ENCODE data around the gene BBS10.

Gene BBS10

DNA sequence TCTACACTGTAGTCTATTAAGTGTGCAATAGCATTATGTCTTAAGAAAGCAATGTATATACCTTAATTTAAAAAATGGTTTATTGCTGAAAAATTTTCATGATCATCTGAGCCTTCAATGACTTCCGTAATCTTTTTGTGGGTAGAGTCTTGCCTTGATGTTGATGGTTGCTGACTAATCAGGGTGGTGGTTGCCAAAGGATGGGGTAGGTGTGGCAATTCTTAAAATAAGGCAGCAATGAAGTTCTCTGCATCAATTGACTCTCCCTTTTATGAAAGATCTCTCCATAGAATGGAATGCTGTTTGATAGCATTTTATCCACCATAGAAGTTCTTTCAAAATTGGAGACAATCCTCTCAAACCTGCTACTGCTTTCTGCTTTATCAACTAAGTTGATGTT lies 41.1 kb downstream of the BBS10 start:
- Histone ChIP-seq H3K9me3 (ENCODE audit: control insufficient read depth in 1 of 2, low read length in 2 of 2) (no peaks in the 10 kb centered on the region), H3K36me3 (ENCODE audit: control insufficient read depth in 1 of 2, insufficient read depth in 2 of 2, low read length in 2 of 2) (no peaks in the 10 kb centered on the region), H3K4me3 (ENCODE audit: low read depth in 1 of 2, low read length in 2 of 2) (no peak overlapping the region), H3K27ac (ENCODE audit: low read length) (no peak overlapping the region), H3K27me3 (ENCODE audit: low read depth, low read length) (no peaks in the 10 kb centered on the region), H3K4me1 (ENCODE audit: control insufficient read depth in 1 of 2, insufficient read depth in 2 of 2, low read length in 2 of 2) (no peaks in the 10 kb centered on the region)

DNA sequence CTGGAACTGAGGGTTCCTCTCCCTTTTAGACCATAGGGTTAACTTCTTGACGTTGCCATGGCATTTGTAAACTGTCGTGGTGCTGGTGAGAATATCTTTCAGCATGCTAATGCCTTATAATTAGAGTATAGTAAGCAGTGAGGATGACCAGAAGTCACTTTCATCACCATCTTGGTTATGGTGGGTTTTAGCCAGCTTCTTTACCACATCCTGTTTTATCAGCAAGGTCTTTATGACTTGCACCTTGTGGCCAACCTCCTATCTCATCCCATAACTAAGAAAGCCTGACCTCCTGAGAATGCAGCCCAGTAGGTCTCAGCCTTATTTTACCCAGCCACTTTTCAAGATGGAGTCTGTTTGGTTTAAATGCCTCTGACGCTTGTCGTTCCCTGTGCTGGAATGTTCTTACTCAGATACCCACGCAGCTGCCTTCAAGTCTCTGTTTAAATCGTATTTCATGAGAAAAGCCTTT lies 44.2 kb downstream of the BBS10 start:
- Histone ChIP-seq H3K27me3 (ENCODE audit: low read depth, low read length) (no peaks in the 10 kb centered on the region), H3K36me3 (ENCODE audit: control insufficient read depth in 1 of 2, insufficient read depth in 2 of 2, low read length in 2 of 2) (no peaks in the 10 kb centered on the region), H3K4me3 (ENCODE audit: low read depth in 1 of 2, low read length in 2 of 2) (no peak overlapping the region), H3K27ac (ENCODE audit: low read length) (no peak overlapping the region), H3K9me3 (ENCODE audit: control insufficient read depth in 1 of 2, low read length in 2 of 2) (no peaks in the 10 kb centered on the region), H3K4me1 (ENCODE audit: control insufficient read depth in 1 of 2, insufficient read depth in 2 of 2, low read length in 2 of 2) (no peaks in the 10 kb centered on the region)

DNA sequence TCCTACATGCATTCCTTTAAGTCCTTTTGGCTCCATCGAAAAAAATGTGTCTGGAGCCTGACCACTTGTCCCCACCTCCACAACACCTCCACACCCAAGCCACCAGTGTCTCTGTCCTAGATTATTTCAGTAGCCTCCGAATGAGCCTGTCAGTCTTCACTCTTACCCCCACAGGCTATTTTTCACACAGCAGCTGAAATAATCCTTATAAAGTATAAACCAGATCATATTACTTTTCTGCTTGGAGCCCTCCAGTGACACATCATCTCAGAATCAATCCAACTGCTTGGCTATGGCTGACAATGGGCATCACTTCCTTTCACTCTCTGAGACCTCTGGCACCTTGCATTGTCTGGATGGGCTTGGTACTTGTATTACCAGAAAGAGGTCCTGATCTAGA lies 44.9 kb downstream of the BBS10 start:
- H3K36me3 ChIP-seq (ENCODE audit: control insufficient read depth in 1 of 2, insufficient read depth in 2 of 2, low read length in 2 of 2) = no peaks in the 10 kb centered on the region

DNA sequence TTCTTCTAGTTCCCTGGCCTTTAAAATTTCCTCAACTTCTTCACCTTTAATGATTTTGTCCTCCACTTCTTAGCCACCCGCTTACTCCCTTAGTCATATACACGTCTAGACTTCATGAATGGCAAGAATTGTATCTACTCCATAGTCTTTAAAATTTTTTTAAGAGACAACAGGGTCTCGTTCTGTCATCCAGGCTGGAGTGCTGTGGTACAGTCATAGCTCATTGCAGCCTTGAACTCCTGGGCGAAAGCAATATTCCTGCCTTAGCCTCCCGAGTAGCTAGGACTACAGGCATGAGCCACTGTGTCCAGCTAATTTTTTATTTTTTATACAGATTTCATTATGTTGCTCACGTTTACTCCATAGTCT lies 47.9 kb downstream of the BBS10 start:
- no peak overlapping the region for H3K4me3 ChIP-seq (ENCODE audit: low read depth in 1 of 2, low read length in 2 of 2)
- H3K36me3 ChIP-seq (ENCODE audit: control insufficient read depth in 1 of 2, insufficient read depth in 2 of 2, low read length in 2 of 2) = no peaks in the 10 kb centered on the region
- no peaks in the 10 kb centered on the region for H3K9me3 ChIP-seq (ENCODE audit: control insufficient read depth in 1 of 2, low read length in 2 of 2)
- H3K27me3 ChIP-seq (ENCODE audit: low read depth, low read length) = no peaks in the 10 kb centered on the region
- H3K4me1 ChIP-seq (ENCODE audit: control insufficient read depth in 1 of 2, insufficient read depth in 2 of 2, low read length in 2 of 2) = no peaks in the 10 kb centered on the region
- H3K27ac ChIP-seq (ENCODE audit: low read length) = no peak overlapping the region

More for the DNA sequence above, 44.9 kb downstream of the BBS10 start:
- Histone ChIP-seq H3K9me3 (ENCODE audit: control insufficient read depth in 1 of 2, low read length in 2 of 2) (no peaks in the 10 kb centered on the region), H3K4me1 (ENCODE audit: control insufficient read depth in 1 of 2, insufficient read depth in 2 of 2, low read length in 2 of 2) (no peaks in the 10 kb centered on the region), H3K27ac (ENCODE audit: low read length) (no peak overlapping the region), H3K4me3 (ENCODE audit: low read depth in 1 of 2, low read length in 2 of 2) (no peak overlapping the region), H3K27me3 (ENCODE audit: low read depth, low read length) (no peaks in the 10 kb centered on the region)

DNA sequence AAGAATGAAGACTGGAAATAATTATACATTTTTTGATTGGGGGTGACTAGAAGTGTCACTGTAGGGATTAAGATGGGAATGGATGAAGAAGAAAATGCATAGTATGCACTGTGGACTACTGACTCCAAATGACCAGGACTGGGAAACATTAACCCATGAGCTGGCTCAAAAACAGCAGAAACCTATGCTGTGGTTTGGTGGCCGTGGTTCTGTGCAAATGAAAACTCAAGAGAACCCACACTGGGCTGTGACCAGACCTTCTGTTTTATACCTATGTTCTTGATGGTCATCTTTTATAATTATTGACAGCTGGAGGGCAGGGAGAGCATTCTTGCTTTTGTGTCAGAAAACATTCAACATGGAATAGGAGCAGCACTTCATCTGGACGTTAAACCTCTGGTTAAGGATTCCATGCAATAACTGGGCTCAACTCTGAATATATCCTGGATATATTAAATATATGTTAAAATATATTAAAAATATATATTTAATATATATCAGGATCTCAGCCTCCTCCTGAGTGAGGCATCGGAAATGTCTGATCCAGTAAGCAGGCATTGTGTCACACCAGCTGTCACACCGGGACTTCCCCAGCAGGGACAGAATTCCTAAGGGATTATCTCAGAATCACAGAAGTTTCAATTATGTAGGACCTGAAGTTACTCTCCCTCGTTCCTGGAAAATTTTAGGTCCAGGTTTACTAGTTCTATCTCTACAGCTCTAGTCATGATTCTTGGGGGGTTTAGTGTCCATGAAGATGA lies 48.5 kb downstream of the BBS10 start:
- H3K36me3 ChIP-seq (ENCODE audit: control insufficient read depth in 1 of 2, insufficient read depth in 2 of 2, low read length in 2 of 2) = no peaks in the 10 kb centered on the region
- H3K4me1 ChIP-seq (ENCODE audit: control insufficient read depth in 1 of 2, insufficient read depth in 2 of 2, low read length in 2 of 2) = no peaks in the 10 kb centered on the region
- H3K27ac ChIP-seq (ENCODE audit: low read length) = no peak overlapping the region
- no peaks in the 10 kb centered on the region for H3K27me3 ChIP-seq (ENCODE audit: low read depth, low read length)
- H3K4me3 ChIP-seq (ENCODE audit: low read depth in 1 of 2, low read length in 2 of 2) = no peak overlapping the region
- no peaks in the 10 kb centered on the region for H3K9me3 ChIP-seq (ENCODE audit: control insufficient read depth in 1 of 2, low read length in 2 of 2)

Data from muscle layer of duodenum (tissue), 2 donors.